ENCODE measurements around the gene GMPR2. TPM values are rescaled to one million over a fixed set of nuclear protein-coding genes. Genes with fewer than 3 reads are reported as not detected.

GMPR2 gene
- total RNA-seq, 3 donors from 2014 or later, result 59.3 to 74.6 (median 66.1) TPM

DNA sequence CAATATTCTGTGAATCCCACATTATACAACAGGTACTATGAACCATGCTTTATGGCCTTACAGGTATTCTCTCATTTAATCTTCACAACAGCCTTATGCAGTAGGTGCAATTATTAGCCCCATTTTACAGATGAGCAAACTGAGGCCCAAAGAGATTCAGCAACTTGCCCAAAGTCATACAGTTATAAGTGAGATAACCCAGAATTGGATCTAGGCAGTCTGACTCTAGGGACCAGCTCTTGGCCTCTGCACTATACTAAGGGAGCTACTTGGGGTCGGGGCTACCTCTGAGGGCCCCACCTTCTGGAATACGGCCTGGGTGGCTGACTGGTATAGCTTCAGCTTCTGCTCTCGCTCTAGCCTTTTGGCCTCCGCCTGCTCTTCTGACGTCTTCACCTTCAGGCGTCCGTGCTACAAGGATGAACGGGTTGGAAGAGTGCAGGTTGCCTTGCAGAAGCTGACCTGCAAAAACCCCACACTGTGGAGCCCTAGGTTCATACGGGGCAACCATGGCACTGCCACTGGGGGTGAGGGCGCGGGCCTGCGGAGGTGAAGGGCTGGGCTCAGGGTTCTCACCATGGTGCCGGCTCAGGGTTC is 37.9 kb downstream of the GMPR2 start:
- Histone ChIP-seq H3K27me3 (no peaks in the 10 kb centered on the region), H3K36me3 (peaks cover 9% of the 10 kb centered on the region), H3K9me3 (no peaks in the 10 kb centered on the region), H3K4me3 (peak overlapping the region; percentile 75 to 94 (median 90)), H3K27ac (peak overlapping the region; percentile 95 to 98), H3K4me1 (no peaks in the 10 kb centered on the region)
- intact Hi-C loops (cut with DNase I; ENCODE audit: low total_unique reads), result no loop called here
- TF ChIP-seq POLR2A (IDR thresholded peaks at IDR 0.05) (no peak), POLR2AphosphoS5 (IDR thresholded peaks at IDR 0.05) (no peak)
- TF ChIP-seq, protein P1, sequence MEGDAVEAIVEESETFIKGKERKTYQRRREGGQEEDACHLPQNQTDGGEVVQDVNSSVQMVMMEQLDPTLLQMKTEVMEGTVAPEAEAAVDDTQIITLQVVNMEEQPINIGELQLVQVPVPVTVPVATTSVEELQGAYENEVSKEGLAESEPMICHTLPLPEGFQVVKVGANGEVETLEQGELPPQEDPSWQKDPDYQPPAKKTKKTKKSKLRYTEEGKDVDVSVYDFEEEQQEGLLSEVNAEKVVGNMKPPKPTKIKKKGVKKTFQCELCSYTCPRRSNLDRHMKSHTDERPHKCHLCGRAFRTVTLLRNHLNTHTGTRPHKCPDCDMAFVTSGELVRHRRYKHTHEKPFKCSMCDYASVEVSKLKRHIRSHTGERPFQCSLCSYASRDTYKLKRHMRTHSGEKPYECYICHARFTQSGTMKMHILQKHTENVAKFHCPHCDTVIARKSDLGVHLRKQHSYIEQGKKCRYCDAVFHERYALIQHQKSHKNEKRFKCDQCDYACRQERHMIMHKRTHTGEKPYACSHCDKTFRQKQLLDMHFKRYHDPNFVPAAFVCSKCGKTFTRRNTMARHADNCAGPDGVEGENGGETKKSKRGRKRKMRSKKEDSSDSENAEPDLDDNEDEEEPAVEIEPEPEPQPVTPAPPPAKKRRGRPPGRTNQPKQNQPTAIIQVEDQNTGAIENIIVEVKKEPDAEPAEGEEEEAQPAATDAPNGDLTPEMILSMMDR (IDR thresholded peaks at IDR 0.05), result no peak
- DNase-seq (ENCODE audit: low spot score in 2 of 2), result no peak

DNA sequence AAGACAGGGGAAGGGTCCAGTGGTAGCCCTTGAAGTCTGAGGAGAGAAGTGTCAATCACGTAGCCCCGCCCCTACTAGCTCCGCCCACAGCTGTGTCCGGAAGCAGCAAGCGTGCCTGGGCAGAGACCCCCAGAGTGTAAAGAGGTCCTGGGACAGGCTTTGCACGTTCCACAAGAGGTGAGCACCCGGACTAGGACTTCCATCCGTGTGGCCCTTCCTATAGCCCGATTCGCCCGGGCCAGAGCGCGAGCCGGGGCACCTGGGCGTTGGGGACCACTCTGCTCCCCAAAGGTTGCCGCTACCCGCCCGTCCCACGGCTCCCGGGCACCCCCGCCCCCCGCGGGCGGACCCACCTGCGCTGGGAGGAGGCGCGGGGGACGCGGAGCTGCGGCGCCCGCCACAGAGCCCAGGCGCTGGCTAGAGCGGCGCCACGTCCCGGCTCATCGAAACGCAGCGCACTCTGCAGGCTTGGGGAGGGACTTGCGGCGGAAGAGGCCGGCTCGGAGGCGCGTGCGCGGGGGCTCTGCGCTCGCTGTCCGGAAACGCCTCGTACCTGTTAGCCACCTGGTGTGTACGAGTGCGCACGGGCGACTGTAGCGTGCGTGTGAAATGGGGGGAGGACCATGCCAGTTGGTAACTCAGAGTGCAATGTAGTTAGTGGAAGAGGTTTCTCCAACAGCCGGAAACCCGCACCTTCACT is 38.6 kb downstream of the GMPR2 start, which contains the start of gene RABGGTA:
Gene RABGGTA, minus strand, starts transcription at position 464 of the 700 bp plus-strand sequence. CDS start 482 bp downstream, outside the sequence.
- H3K4me1 ChIP-seq, result no peaks in the 10 kb centered on the region
- intact Hi-C loops (cut with DNase I; ENCODE audit: low total_unique reads), result no loop called here
- no peaks in the 10 kb centered on the region for H3K9me3 ChIP-seq
- no peaks in the 10 kb centered on the region for H3K27me3 ChIP-seq
- H3K4me3 ChIP-seq, result peak within 1 kb of the TSS; percentile 75 to 94 (median 90)
- peaks cover 6% of the 10 kb centered on the region for H3K36me3 ChIP-seq
- H3K27ac ChIP-seq, result peak within 1 kb of the TSS; percentile 95 to 98
- TF ChIP-seq POLR2AphosphoS5 (IDR thresholded peaks at IDR 0.05), result peak; percentile 47 to 77 (median 73)
- TF ChIP-seq, protein P1 (IDR thresholded peaks at IDR 0.05), result peak; percentile 38 to 72 (median 55)
- peak; percentile 7 for TF ChIP-seq POLR2A (IDR thresholded peaks at IDR 0.05)
- DNase-seq (ENCODE audit: low spot score in 2 of 2), result peak; percentile 83 to 85

DNA sequence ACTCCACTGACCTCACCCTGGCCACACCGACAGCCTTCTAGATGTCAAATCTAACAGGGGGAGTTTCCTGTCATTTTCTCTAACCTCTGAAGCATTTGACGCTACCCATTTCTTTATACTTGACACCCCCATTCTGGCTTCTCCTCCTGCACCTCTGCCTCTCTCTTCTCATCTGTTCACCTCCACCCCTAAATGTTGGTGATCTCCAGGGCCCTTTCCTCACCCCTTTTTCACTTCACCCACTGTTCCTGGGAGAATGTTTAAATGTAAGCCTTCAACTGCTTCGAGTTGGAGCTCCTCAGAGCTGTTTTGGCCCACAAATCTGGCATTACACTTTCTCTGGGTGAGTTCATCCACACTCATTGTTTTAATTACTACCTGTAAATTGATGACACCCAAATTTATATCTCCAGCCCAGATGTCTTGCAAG is 39.1 kb downstream of the GMPR2 start:
- peak overlapping the region; percentile 75 to 94 (median 90) for H3K4me3 ChIP-seq
- H3K9me3 ChIP-seq, result no peaks in the 10 kb centered on the region
- TF ChIP-seq, protein P1 (IDR thresholded peaks at IDR 0.05), result no peak
- TF ChIP-seq POLR2A (IDR thresholded peaks at IDR 0.05) (no peak), POLR2AphosphoS5 (IDR thresholded peaks at IDR 0.05) (no peak)
- H3K27me3 ChIP-seq, result no peaks in the 10 kb centered on the region
- no peak for DNase-seq (ENCODE audit: low spot score in 2 of 2)
- intact Hi-C loops (cut with DNase I; ENCODE audit: low total_unique reads), result no loop called here
- H3K36me3 ChIP-seq, result peaks cover under 1% of the 10 kb centered on the region
- H3K27ac ChIP-seq, result peak overlapping the region; percentile 95 to 98
- H3K4me1 ChIP-seq, result no peaks in the 10 kb centered on the region

DNA sequence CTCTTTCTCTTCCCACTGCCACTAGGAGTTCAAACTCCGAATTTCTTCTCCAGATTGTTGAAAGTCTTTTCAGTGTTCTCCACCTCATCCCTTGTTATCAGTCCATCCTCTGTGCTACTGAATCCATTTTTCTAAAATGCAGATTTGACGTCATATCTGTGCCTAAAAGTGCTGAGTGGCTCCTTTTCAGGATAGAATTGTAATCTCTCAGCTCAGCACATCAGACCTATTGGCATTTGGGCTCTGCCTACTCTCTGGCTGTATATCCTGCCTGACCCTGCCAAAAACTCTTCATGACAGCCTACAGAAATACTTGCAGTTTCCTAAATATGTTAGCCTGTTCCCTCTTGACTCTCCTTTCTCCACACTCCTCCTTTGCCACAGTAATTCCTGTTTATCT is 39.7 kb downstream of the GMPR2 start:
- Histone ChIP-seq H3K27me3 (no peaks in the 10 kb centered on the region), H3K36me3 (no peaks in the 10 kb centered on the region), H3K27ac (peak overlapping the region in 1 of 2 donors; percentile 98), H3K4me1 (no peaks in the 10 kb centered on the region), H3K4me3 (no peak overlapping the region), H3K9me3 (no peaks in the 10 kb centered on the region)
- TF ChIP-seq, protein P1 (IDR thresholded peaks at IDR 0.05), result no peak
- TF ChIP-seq POLR2AphosphoS5 (IDR thresholded peaks at IDR 0.05) (no peak), POLR2A (IDR thresholded peaks at IDR 0.05) (no peak)
- intact Hi-C loops (cut with DNase I; ENCODE audit: low total_unique reads), result no loop called here
- DNase-seq (ENCODE audit: low spot score in 2 of 2), result no peak

DNA sequence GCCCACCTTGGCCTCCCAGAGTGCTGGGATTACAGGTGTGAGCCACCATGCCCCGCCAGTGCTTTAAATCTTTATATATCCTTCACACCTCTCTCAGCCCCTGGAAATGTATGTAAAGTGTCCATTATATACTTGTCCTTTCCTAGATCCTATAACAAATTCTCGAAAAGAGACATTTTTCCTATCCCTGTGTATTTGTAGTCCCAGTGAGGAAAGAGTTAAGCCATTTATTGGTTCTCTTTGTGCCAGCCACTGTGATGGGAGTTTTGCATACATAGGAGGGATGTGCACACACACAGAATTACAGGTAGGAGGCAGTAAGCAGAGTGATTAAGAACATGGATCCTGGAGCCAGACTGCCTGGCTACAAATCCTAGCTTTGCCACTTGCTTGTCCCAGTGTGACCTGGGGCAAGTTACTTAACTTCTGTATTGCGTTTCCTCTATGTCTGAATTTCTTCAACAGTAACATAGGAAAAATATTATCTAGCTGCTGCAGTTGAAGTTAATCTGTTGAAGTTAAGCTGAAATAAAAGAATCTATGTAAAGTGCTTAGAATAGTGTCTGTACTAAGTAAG is 40.8 kb downstream of the GMPR2 start:
- Histone ChIP-seq H3K27me3 (no peaks in the 10 kb centered on the region), H3K4me1 (no peaks in the 10 kb centered on the region), H3K9me3 (no peaks in the 10 kb centered on the region), H3K4me3 (no peak overlapping the region), H3K27ac (no peak overlapping the region), H3K36me3 (no peaks in the 10 kb centered on the region)
- no peak for DNase-seq (ENCODE audit: low spot score in 2 of 2)
- intact Hi-C loops (cut with DNase I; ENCODE audit: low total_unique reads), result no loop called here
- TF ChIP-seq, protein P1 (IDR thresholded peaks at IDR 0.05), result no peak

Measured in breast epithelium (tissue), 4 donors.